Endothelial cell of umbilical vein (primary cell): ENCODE results near the gene NUP37.

Experiments
- EZH2 ChIP-seq: IDR thresholded peaks from 2 replicates; pipeline ENCODE4 v1.6.1; 2012; ENCODE audit warnings: borderline replicate concordance, low read depth, mild to moderate bottlenecking, moderate library complexity, low read length, inconsistent platforms; ENCODE audit not compliant: severe bottlenecking
- POLR2A ChIP-seq: IDR thresholded peaks from 2 replicates; pipeline ENCODE4 v1.6.1; 2012; ENCODE audit warnings: low read depth, mild to moderate bottlenecking, control low read depth, low read length
- TF ChIP-seq, protein P1 (sequence below), 2 donors: IDR thresholded peaks; 1 replicate in 1 of 2; 2 replicates in 1 of 2; pipeline ENCODE4 v1.5.1; 2011; ENCODE audit warnings: low read length in 2 of 2, mild to moderate bottlenecking in 2 of 2, moderate library complexity in 2 of 2, control low read depth in 1 of 2, inconsistent platforms in 1 of 2, low read depth in 1 of 2; ENCODE audit not compliant: insufficient read depth in 1 of 2; ENCODE audit errors: extremely low read depth in 1 of 2

- TF ChIP-seq, protein P1, sequence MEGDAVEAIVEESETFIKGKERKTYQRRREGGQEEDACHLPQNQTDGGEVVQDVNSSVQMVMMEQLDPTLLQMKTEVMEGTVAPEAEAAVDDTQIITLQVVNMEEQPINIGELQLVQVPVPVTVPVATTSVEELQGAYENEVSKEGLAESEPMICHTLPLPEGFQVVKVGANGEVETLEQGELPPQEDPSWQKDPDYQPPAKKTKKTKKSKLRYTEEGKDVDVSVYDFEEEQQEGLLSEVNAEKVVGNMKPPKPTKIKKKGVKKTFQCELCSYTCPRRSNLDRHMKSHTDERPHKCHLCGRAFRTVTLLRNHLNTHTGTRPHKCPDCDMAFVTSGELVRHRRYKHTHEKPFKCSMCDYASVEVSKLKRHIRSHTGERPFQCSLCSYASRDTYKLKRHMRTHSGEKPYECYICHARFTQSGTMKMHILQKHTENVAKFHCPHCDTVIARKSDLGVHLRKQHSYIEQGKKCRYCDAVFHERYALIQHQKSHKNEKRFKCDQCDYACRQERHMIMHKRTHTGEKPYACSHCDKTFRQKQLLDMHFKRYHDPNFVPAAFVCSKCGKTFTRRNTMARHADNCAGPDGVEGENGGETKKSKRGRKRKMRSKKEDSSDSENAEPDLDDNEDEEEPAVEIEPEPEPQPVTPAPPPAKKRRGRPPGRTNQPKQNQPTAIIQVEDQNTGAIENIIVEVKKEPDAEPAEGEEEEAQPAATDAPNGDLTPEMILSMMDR (IDR thresholded peaks at IDR 0.05; ENCODE audit: extremely low read depth in 1 of 2, insufficient read depth in 1 of 2, low read depth in 1 of 2, low read length in 2 of 2), result no peak
- no peak for TF ChIP-seq EZH2
- TF ChIP-seq POLR2A, result peak; percentile 87
Measured at GRCh38 chr12:102061560-102062418, 58.1 kb downstream of the NUP37 start, which contains the start of gene WASHC3.
